Body of pancreas (tissue), 4 donors: ENCODE measurements around the gene GTF2A1.

ENCODE experiments used
- CTCF ChIP-seq, 7 experiments: fragments of 450-650 bp in 4 of 7; fragments of 200-600 bp in 3 of 7; sonication (generic) in 3 of 7; IDR thresholded peaks; one replicate each; pipeline ENCODE4 v1.5.1; 2016 to 2019; ENCODE audit warnings: antibody characterized with exemption in 7 of 7
- POLR2A ChIP-seq, 3 donors: fragments of 450-650 bp; IDR thresholded peaks; one replicate each; pipeline ENCODE4 v1.6.1; 2016; ENCODE audit warnings: antibody characterized with exemption in 3 of 3, mild to moderate bottlenecking in 2 of 3

GRCh38 chr14:81161749-81162148 lies 59.0 kb downstream of the GTF2A1 start:
- TF ChIP-seq CTCF (IDR thresholded peaks at IDR 0.05): no peak
- no peak for TF ChIP-seq POLR2A (IDR thresholded peaks at IDR 0.05)
